AG04449 (cell line): ENCODE data around the gene BAZ2B.

Experiments
- CTCF ChIA-PET: fragments of 350-600 bp; formaldehyde crosslinking; extraction: SDS; loops from one replicate; lab custom pipeline; 2021; ENCODE audit warnings: antibody characterized with exemption; lab: Yijun Ruan, JAX
- POLR2A ChIA-PET: fragments of 400-600, 350-600 bp; formaldehyde crosslinking; extraction: SDS; loops from one replicate; lab custom pipeline; 2020; ENCODE audit warnings: antibody characterized with exemption, inconsistent platforms; lab: Yijun Ruan, JAX
- DNase-seq: peaks from one replicate; pipeline ENCODE4 v3.0.0-alpha.2; 2010; ENCODE audit warnings: low read depth, low spot score
- H3K4me3 ChIP-seq: 2 replicates; pipeline ENCODE4 v1.5.1; 2011; ENCODE audit warnings: low read depth, mild to moderate bottlenecking, control low read depth, low read length
- TF ChIP-seq, protein P1 (sequence below): IDR thresholded peaks from one replicate; pipeline ENCODE4 v1.5.1; 2011; ENCODE audit warnings: mild to moderate bottlenecking, moderate library complexity, low read length, control low read depth, inconsistent platforms; ENCODE audit not compliant: insufficient read depth; ENCODE audit errors: missing control alignments

BAZ2B gene

DNA sequence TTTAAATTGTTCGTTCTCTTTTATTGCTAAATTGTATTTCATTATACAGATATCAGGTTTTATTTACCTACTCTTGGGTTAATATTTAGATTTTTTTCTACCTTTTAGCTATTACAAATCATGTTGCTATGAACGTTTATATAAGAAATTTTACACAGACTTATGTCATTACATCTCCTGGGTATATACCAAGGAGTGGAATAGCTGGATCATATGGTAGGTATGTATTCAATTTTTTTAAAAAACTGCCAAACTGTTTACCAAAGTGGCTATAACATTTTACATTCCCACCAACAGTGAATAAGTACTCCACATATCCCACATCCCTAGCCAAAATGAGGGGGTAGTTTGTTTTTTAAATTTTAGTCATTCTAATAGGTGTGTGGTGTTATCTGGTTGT, 32.3 kb upstream of the BAZ2B start:
- ChIA-PET CTCF (no interaction called here), POLR2A (no interaction called here)
- TF ChIP-seq, protein P1, sequence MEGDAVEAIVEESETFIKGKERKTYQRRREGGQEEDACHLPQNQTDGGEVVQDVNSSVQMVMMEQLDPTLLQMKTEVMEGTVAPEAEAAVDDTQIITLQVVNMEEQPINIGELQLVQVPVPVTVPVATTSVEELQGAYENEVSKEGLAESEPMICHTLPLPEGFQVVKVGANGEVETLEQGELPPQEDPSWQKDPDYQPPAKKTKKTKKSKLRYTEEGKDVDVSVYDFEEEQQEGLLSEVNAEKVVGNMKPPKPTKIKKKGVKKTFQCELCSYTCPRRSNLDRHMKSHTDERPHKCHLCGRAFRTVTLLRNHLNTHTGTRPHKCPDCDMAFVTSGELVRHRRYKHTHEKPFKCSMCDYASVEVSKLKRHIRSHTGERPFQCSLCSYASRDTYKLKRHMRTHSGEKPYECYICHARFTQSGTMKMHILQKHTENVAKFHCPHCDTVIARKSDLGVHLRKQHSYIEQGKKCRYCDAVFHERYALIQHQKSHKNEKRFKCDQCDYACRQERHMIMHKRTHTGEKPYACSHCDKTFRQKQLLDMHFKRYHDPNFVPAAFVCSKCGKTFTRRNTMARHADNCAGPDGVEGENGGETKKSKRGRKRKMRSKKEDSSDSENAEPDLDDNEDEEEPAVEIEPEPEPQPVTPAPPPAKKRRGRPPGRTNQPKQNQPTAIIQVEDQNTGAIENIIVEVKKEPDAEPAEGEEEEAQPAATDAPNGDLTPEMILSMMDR = no peak
- DNase-seq = no peak
- H3K4me3 ChIP-seq = no peak overlapping the region

DNA sequence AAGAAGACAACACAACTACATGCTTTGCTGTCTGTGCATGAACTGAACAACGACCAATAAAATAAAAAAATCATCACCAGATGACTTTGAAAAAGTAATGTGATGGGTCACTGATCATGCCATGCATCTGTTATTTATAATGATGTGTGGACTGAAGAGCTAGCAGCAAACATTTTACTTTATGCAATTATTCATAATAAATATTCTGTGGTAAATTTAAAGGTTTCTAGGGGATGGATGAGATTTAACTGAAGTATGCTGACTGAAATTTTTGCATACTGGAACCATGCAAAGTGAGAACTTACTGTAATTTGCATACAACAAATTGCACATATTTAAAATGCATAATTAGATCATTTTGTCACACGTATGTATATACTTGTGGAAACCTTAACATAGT, 31.3 kb upstream of the BAZ2B start:
- TF ChIP-seq, protein P1 = no peak
- ChIA-PET POLR2A (no interaction called here), CTCF (no interaction called here)
- H3K4me3 ChIP-seq = no peak overlapping the region
- no peak for DNase-seq

DNA sequence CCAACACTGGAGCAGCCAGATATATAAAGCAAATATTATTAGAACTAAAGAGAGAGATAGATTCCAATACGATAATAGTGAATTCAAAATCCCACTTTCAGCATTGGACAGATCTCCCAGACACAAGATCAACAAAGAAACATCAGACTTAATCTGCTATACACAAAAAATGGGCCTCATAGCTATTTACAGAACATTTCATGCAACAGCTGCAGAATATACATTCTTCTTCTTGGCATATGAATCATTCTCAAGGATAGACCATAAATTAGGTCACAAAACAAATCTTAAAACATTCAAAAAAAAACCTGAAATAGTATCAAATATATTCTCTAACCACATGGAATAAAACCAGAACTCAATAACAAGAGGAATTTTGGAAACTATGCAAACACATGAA, 23.8 kb upstream of the BAZ2B start:
- no peak overlapping the region for H3K4me3 ChIP-seq
- POLR2A ChIA-PET = no interaction called here
- CTCF ChIA-PET = no interaction called here

DNA sequence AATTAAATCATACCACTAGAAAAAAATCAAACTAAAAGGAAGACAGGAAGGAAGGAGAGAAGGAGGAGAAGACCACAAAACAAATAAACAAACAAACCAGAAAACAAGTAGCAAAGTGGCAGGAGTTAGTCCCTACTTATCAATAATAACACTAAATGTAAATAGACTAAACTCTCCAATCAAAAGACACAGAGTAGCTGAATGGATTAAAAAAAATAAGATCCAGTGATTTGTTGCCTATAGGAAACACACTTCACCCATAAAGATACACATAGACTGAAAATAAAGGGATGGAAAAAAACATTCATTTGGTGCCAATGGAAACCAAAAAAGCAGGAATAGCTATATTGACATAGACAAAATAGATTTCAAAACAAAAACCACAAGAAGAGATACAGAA, 23.4 kb upstream of the BAZ2B start:
- no peak overlapping the region for H3K4me3 ChIP-seq
- ChIA-PET CTCF (no interaction called here), POLR2A (no interaction called here)
- TF ChIP-seq, protein P1 = no peak
- DNase-seq = no peak

More for the DNA sequence above, 23.8 kb upstream of the BAZ2B start:
- DNase-seq = no peak
- TF ChIP-seq, protein P1 = no peak

GRCh38 chr2:159639071-159639470, 22.7 kb upstream of the BAZ2B start:
- H3K4me3 ChIP-seq = no peak overlapping the region
- CTCF ChIA-PET = no interaction called here
- TF ChIP-seq, protein P1 = no peak
- POLR2A ChIA-PET = no interaction called here
- DNase-seq = no peak

- peak; percentile 36 for DNase-seq
- ChIA-PET POLR2A (no interaction called here), CTCF (no interaction called here)
- no peak overlapping the region for H3K4me3 ChIP-seq
- TF ChIP-seq, protein P1 = no peak
Observed at GRCh38 chr2:159637988-159638501, 21.7 kb upstream of the BAZ2B start.
